NT2/D1 (cell line): Measurements from ENCODE around the gene EPB41L5.

Experiments
- SUZ12 ChIP-seq: IDR thresholded peaks from 2 replicates; pipeline ENCODE4 v1.6.1; 2011; ENCODE audit not compliant: insufficient read length, insufficient read depth; ENCODE audit errors: extremely low read depth
- YY1 ChIP-seq: IDR thresholded peaks from 2 replicates; pipeline ENCODE4 v1.6.1; 2011; ENCODE audit not compliant: insufficient read length, insufficient read depth
- ZNF274 ChIP-seq: IDR thresholded peaks from 2 replicates; pipeline ENCODE4 v1.6.1; 2011; ENCODE audit warnings: mild to moderate bottlenecking, low read depth, low read length

DNA sequence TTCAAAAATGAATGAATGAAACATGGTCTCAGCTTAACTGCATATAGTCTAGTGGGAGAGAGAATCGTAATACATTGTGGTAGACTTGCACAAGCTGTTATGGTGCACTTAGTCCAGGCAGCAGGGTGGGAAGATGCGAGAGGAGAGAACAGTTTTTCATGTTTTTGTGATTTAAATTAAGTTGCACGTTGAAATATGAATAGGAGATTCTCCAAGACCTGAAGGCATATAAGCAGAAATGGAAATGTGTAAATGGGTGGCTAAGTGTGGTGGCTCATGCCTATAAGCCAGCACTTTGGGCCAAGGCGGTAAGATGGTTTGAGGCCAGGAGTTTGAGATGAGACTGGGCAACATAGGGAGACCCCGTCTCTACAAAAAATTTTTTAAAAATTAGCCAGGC lies 149.8 kb downstream of the EPB41L5 start:
- no peak for TF ChIP-seq YY1
- TF ChIP-seq ZNF274, result no peak
- TF ChIP-seq SUZ12, result no peak
